GDM1 (cell line): ENCODE measurements around the gene ATF6.
A peak's percentile ranks its signal among the peaks of the same experiment; 100 is the strongest.

Experiments
- DNase-seq: peaks from one replicate; lab custom pipeline; 2025; lab: John Stamatoyannopoulos, UW

Gene ATF6

GRCh38 chr1:161999301-162000052, 233.4 kb downstream of the ATF6 start:
- DNase-seq = no peak

- no peak for DNase-seq
Observed at GRCh38 chr1:162000053-162000420, 233.9 kb downstream of the ATF6 start.

GRCh38 chr1:162003061-162003829, 237.1 kb downstream of the ATF6 start:
- DNase-seq = no peak

GRCh38 chr1:162003830-162004215, 237.7 kb downstream of the ATF6 start:
- peak; percentile 87 for DNase-seq

- peak; percentile 15 for DNase-seq
Observed at GRCh38 chr1:162004441-162004950, 238.4 kb downstream of the ATF6 start.

- DNase-seq = no peak
Observed at GRCh38 chr1:162006081-162006480, 240.0 kb downstream of the ATF6 start.

GRCh38 chr1:162007466-162007865, 241.3 kb downstream of the ATF6 start:
- no peak for DNase-seq

GRCh38 chr1:162008799-162009198, 242.7 kb downstream of the ATF6 start:
- DNase-seq = no peak

GRCh38 chr1:162009501-162010174, 243.5 kb downstream of the ATF6 start:
- DNase-seq = no peak

- no peak for DNase-seq
Observed at GRCh38 chr1:162010175-162010506, 244.0 kb downstream of the ATF6 start.

GRCh38 chr1:162011337-162012012, 245.4 kb downstream of the ATF6 start:
- no peak for DNase-seq

GRCh38 chr1:162013289-162013688, 247.2 kb downstream of the ATF6 start:
- no peak for DNase-seq
